ENCODE measurements around the gene THOC6.

The THOC6 gene

GRCh38 chr16:2988590-2989099 lies 35.2 kb upstream of the THOC6 start:
- no peak for DNase-seq

GRCh38 chr16:2990891-2991290 lies 32.9 kb upstream of the THOC6 start:
- intact Hi-C loops (cut with DNase I), result no loop called here
- DNase-seq, result no peak

More at GRCh38 chr16:2988590-2989099, 35.2 kb upstream of the THOC6 start:
- intact Hi-C loops (cut with DNase I), result no loop called here

GRCh38 chr16:2991566-2992261 lies 32.1 kb upstream of the THOC6 start:
- intact Hi-C loops (cut with DNase I), result no loop called here
- no peak for DNase-seq

- DNase-seq, result no peak
- intact Hi-C loops (cut with DNase I), result no loop called here
Measured at GRCh38 chr16:2992383-2993081, 31.3 kb upstream of the THOC6 start.

GRCh38 chr16:2996298-2996697 lies 27.5 kb upstream of the THOC6 start:
- intact Hi-C loops (cut with DNase I), result no loop called here
- no peak for DNase-seq

GRCh38 chr16:2999929-3000328 lies 23.9 kb upstream of the THOC6 start:
- no peak for DNase-seq
- intact Hi-C loops (cut with DNase I), result no loop called here

GRCh38 chr16:3000540-3000939 lies 23.3 kb upstream of the THOC6 start:
- no peak for DNase-seq
- intact Hi-C loops (cut with DNase I), result no loop called here

- intact Hi-C loops (cut with DNase I), result no loop called here
- no peak for DNase-seq
Measured at GRCh38 chr16:3001316-3001715, 22.5 kb upstream of the THOC6 start.

GRCh38 chr16:3003582-3004270 lies 20.1 kb upstream of the THOC6 start:
- peak; percentile 92 to 99 (median 98) for DNase-seq
- intact Hi-C loops (cut with DNase I), result loop anchor here (2.0 kb wide), 1 partner anchor 19 kb away; the partner anchor contains the start of gene HCFC1R1

- intact Hi-C loops (cut with DNase I), result loop anchor here (2.0 kb wide), 1 partner anchor 18 kb away; the partner anchor contains the start of gene HCFC1R1
- peak in 2 of 42 donors; percentile 25 to 34 for DNase-seq
Measured at GRCh38 chr16:3004319-3004718, 19.5 kb upstream of the THOC6 start.

- DNase-seq, result no peak
- intact Hi-C loops (cut with DNase I), result loop anchor here (2.0 kb wide), 1 partner anchor 18 kb away; the partner anchor contains the start of gene HCFC1R1
Measured at GRCh38 chr16:3004781-3005284, 19.0 kb upstream of the THOC6 start.

GRCh38 chr16:3007059-3007956 lies 16.5 kb upstream of the THOC6 start:
- no peak for DNase-seq
- intact Hi-C loops (cut with DNase I), result no loop called here

GRCh38 chr16:3007957-3008689 lies 15.7 kb upstream of the THOC6 start:
- intact Hi-C loops (cut with DNase I), result no loop called here
- DNase-seq, result peak in 7 of 42 donors; percentile 14 to 51 (median 42)

- intact Hi-C loops (cut with DNase I), result no loop called here
- no peak for DNase-seq
Measured at GRCh38 chr16:3008690-3009037, 15.2 kb upstream of the THOC6 start.

GRCh38 chr16:3009568-3010390 lies 14.1 kb upstream of the THOC6 start:
- intact Hi-C loops (cut with DNase I), result no loop called here
- no peak for DNase-seq

GRCh38 chr16:3010510-3010909 lies 13.3 kb upstream of the THOC6 start:
- intact Hi-C loops (cut with DNase I), result no loop called here
- no peak for DNase-seq

GRCh38 chr16:3012246-3012645 lies 11.6 kb upstream of the THOC6 start:
- peak in 36 of 42 donors; percentile 17 to 83 (median 60) for DNase-seq
- intact Hi-C loops (cut with DNase I), result no loop called here

Data from head of caudate nucleus (tissue), 42 donors.